Neural cell (in vitro differentiated cells): ENCODE results near the gene MEIS1. TPM values are rescaled to one million over a fixed set of nuclear protein-coding genes. Genes with fewer than 3 reads are reported as not detected.

Experiments
- H2AFZ ChIP-seq: fragments of 200-600, 300-800 bp; sonication (generic), shearing (Covaris generic); 2 replicates; pipeline ENCODE4 v1.6.0; 2014; ENCODE audit warnings: low read depth, mild to moderate bottlenecking, antibody characterized with exemption, low read length, moderate library complexity
- H3F3A ChIP-seq: fragments of 200-600 bp; shearing (Covaris generic); 2 replicates; pipeline ENCODE4 v1.6.1; 2016; ENCODE audit warnings: mild to moderate bottlenecking, moderate library complexity, mixed read lengths, antibody characterized with exemption, low read length; ENCODE audit not compliant: insufficient read depth, poor library complexity, severe bottlenecking
- H3K27ac ChIP-seq: fragments of 200-600, 300-800 bp; sonication (generic), shearing (Covaris generic); 2 replicates; pipeline ENCODE4 v1.5.1; 2014; ENCODE audit warnings: mild to moderate bottlenecking, low read length, moderate library complexity
- H3K27me3 ChIP-seq: fragments of 300-800, 200-600 bp; sonication (generic), shearing (Covaris generic); 2 replicates; pipeline ENCODE4 v1.6.0; 2014; ENCODE audit warnings: mild to moderate bottlenecking, low read depth, low read length, moderate library complexity; ENCODE audit not compliant: insufficient read depth
- H3K36me3 ChIP-seq: fragments of 300-800, 200-600 bp; sonication (generic), shearing (Covaris generic); 2 replicates; pipeline ENCODE4 v1.5.1; 2014; ENCODE audit warnings: mild to moderate bottlenecking, antibody characterized with exemption, low read length, moderate library complexity; ENCODE audit not compliant: insufficient read depth
- H3K4me2 ChIP-seq: fragments of 300-800, 200-600 bp; sonication (generic), shearing (Covaris generic); 2 replicates; pipeline ENCODE4 v1.6.0; 2014; ENCODE audit warnings: mild to moderate bottlenecking, low read length
- H3K4me3 ChIP-seq: fragments of 300-800, 200-600 bp; sonication (generic), shearing (Covaris generic); 2 replicates; pipeline ENCODE4 v1.5.1; 2014; ENCODE audit warnings: mild to moderate bottlenecking, low read length, moderate library complexity
- H3K79me2 ChIP-seq: fragments of 200-600 bp; shearing (Covaris generic); replicated peaks from 2 replicates; pipeline ENCODE4 v1.6.0; 2014; ENCODE audit warnings: mild to moderate bottlenecking, low read length, moderate library complexity; ENCODE audit not compliant: insufficient read depth
- H3K9ac ChIP-seq: fragments of 300-800, 200-600 bp; sonication (generic), shearing (Covaris generic); 2 replicates; pipeline ENCODE4 v1.6.1; 2016; ENCODE audit warnings: mild to moderate bottlenecking, low read length, mixed read lengths
- H3K9me2 ChIP-seq: fragments of 200-600 bp; shearing (Covaris generic); 2 replicates; pipeline ENCODE4 v1.6.1; 2016; ENCODE audit warnings: mild to moderate bottlenecking, low read length, mixed read lengths; ENCODE audit not compliant: insufficient read depth
- H3K9me3 ChIP-seq: fragments of 200-600, 300-800 bp; sonication (generic), shearing (Covaris generic); 2 replicates; pipeline ENCODE4 v1.6.1; 2016; ENCODE audit warnings: mild to moderate bottlenecking, mixed run types, low read length, moderate library complexity, mixed read lengths
- H4K20me1 ChIP-seq: fragments of 200-600 bp; shearing (Covaris generic); 2 replicates; pipeline ENCODE4 v1.6.1; 2016; ENCODE audit warnings: mild to moderate bottlenecking, mixed run types; ENCODE audit not compliant: insufficient read depth
- CTCF ChIP-seq: fragments of 450-650 bp; IDR thresholded peaks from 2 replicates; pipeline ENCODE4 v1.5.1; 2014; ENCODE audit warnings: antibody characterized with exemption, mild to moderate bottlenecking, moderate library complexity; ENCODE audit not compliant: poor library complexity, severe bottlenecking
- EP300 ChIP-seq: fragments of 450-650 bp; conservative IDR thresholded peaks from 2 replicates; pipeline ENCODE4 v1.6.1; 2014; ENCODE audit warnings: antibody characterized with exemption, mild to moderate bottlenecking, moderate library complexity; ENCODE audit not compliant: poor library complexity, severe bottlenecking
- EZH2 ChIP-seq: fragments of 200-600, 300-800 bp; shearing (Covaris generic), sonication (generic); IDR thresholded peaks from 2 replicates; pipeline ENCODE4 v1.6.1; 2014; ENCODE audit warnings: antibody characterized with exemption, low read length, borderline replicate concordance, mild to moderate bottlenecking; ENCODE audit not compliant: insufficient read depth, poor library complexity, severe bottlenecking
- MXI1 ChIP-seq: fragments of 450-650 bp; conservative IDR thresholded peaks from 2 replicates; pipeline ENCODE4 v1.6.1; 2014; ENCODE audit warnings: antibody characterized with exemption, mild to moderate bottlenecking; ENCODE audit not compliant: poor library complexity, severe bottlenecking
- POLR2AphosphoS5 ChIP-seq: IDR thresholded peaks from 2 replicates; pipeline ENCODE4 v1.6.1; 2012
- RAD21 ChIP-seq: fragments of 450-650 bp; conservative IDR thresholded peaks from 2 replicates; pipeline ENCODE4 v1.6.1; 2014; ENCODE audit warnings: antibody characterized with exemption, mild to moderate bottlenecking, moderate library complexity
- REST ChIP-seq: IDR thresholded peaks from 2 replicates; pipeline ENCODE4 v1.6.1; 2012; ENCODE audit warnings: borderline replicate concordance
- SMC3 ChIP-seq: fragments of 450-650 bp; conservative IDR thresholded peaks from 2 replicates; pipeline ENCODE4 v1.6.1; 2014; ENCODE audit warnings: antibody characterized with exemption, mild to moderate bottlenecking, moderate library complexity; ENCODE audit not compliant: poor library complexity
- TAF1 ChIP-seq: IDR thresholded peaks from 2 replicates; pipeline ENCODE4 v1.6.1; 2012; ENCODE audit warnings: low read depth
- polyA plus RNA-seq: library from polyadenylated mRNA; depleted of rRNA; stranded (reverse); fragments of >200 nt; gene quantifications from 2 replicates; pipeline ENCODE4 v1.2.3, GENCODE V29; 2014

The MEIS1 gene
- polyA plus RNA-seq, 1 donor from 2014 or later, result 46.5 TPM

- no peak overlapping the region for H3K9ac ChIP-seq
- no peaks in the 10 kb centered on the region for H3K79me2 ChIP-seq
- no peak overlapping the region for H3K4me3 ChIP-seq
- no peaks in the 10 kb centered on the region for H3K9me2 ChIP-seq
- no peaks in the 10 kb centered on the region for H3K27me3 ChIP-seq
- H3K9me3 ChIP-seq, result no peaks in the 10 kb centered on the region
- H2AFZ ChIP-seq, result no peak overlapping the region
- no peaks in the 10 kb centered on the region for H3K36me3 ChIP-seq
- no peak overlapping the region for H3K4me2 ChIP-seq
- no peak for TF ChIP-seq POLR2AphosphoS5
- TF ChIP-seq EP300, result no peak
- no peak for TF ChIP-seq MXI1
- no peak for TF ChIP-seq CTCF
- TF ChIP-seq SMC3, result no peak
- no peak for TF ChIP-seq TAF1
- TF ChIP-seq EZH2, result no peak
- TF ChIP-seq RAD21, result no peak
- no peak for TF ChIP-seq REST
- no peaks in the 10 kb centered on the region for H3F3A ChIP-seq
- no peak overlapping the region for H3K27ac ChIP-seq
- H4K20me1 ChIP-seq, result no peaks in the 10 kb centered on the region
Observed at GRCh38 chr2:66561645-66562303, 126.8 kb downstream of the MEIS1 start.

- Histone ChIP-seq H3K9ac (no peak overlapping the region), H3K9me2 (no peaks in the 10 kb centered on the region), H3K4me2 (no peak overlapping the region), H2AFZ (no peak overlapping the region), H3K79me2 (no peaks in the 10 kb centered on the region), H3F3A (no peaks in the 10 kb centered on the region), H3K4me3 (no peak overlapping the region), H4K20me1 (no peaks in the 10 kb centered on the region), H3K27ac (no peak overlapping the region), H3K27me3 (no peaks in the 10 kb centered on the region), H3K36me3 (no peaks in the 10 kb centered on the region), H3K9me3 (no peaks in the 10 kb centered on the region)
- TF ChIP-seq EP300 (no peak), CTCF (no peak), POLR2AphosphoS5 (no peak), RAD21 (no peak), REST (no peak), MXI1 (no peak), TAF1 (no peak), SMC3 (no peak), EZH2 (no peak)
Observed at GRCh38 chr2:66562304-66562685, 127.4 kb downstream of the MEIS1 start.
